HL-60/S4 treated with retinoic acid at 250 ng/mL for 4 days and 3 days (cell line): ENCODE results near the gene NECTIN1.

Experiments
- in situ Hi-C: fragments of 300-500 bp; cut with MboI; formaldehyde crosslinking; loops from 2 replicates; pipeline ENCODE4 v1.7.0; 2022; ENCODE audit warnings: low sequenced_read_pairs

NECTIN1 gene

GRCh38 chr11:119728651-119729580, at the start of gene NECTIN1:
NECTIN1 (minus strand) TSS chr11:119729200; CDS start chr11:119728553, 647 bp downstream.
- in situ Hi-C loops, result loop anchor here (25.0 kb wide), 1 partner anchor 242 kb away; no protein-coding TSS in a partner anchor

DNA sequence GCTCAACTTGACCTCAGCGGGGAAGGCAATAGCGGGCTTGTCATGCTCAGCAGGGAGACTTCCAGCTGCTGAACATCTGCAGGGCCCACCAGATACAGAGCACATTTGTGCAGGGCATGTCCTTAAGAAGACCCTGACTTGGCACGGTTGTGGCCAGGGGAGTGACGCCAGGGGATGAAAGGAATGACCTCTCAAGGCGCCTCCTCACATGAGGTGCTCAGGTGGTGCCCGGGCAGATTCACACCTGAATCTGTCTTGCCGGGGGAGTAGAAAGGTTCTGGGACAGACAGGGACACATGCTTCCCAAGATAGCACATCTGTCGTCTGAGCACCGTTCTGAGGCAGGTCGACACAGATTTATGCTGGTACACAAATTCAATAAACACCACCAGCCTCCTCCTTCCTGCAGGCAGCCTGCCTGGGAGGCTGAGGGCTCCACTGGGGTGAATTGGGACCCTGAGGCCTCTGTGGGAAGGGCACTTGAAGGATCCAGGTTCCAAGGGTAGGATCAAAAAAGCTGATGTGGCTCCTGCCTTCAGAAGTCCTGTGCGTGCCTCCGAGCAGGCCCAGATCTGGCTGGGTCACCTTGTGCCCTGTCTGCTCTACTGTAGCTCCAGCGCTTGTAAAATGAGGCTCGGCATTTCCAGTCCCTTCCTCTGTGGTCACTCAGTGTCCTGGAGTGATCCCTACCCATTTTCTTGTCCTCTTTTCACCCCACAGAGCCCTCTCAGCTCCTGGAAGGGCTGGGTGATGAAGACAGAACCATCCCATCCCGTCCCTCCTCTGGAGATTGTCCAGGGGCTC, 49.6 kb upstream of the NECTIN1 start:
- in situ Hi-C loops, result no loop called here

DNA sequence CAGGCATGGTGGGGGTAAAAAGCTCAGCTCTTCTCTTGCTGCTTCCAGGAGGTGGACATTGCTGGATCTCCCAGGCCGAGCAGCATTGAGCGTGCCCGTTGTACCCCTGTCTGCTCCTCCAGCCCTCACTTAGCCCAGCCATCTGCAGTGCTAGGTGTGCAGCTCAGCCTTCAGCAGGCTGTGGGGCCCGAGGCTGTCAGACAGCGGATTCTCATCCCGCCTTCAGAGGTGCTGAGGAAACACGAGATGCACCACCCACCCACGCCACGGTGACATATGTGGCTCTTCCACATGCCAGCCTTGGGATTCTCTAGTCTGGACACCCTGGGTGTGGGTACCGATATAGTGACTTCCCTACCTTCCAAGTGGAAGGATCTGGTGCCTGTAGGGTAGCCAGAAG, 48.9 kb upstream of the NECTIN1 start:
- in situ Hi-C loops, result no loop called here

DNA sequence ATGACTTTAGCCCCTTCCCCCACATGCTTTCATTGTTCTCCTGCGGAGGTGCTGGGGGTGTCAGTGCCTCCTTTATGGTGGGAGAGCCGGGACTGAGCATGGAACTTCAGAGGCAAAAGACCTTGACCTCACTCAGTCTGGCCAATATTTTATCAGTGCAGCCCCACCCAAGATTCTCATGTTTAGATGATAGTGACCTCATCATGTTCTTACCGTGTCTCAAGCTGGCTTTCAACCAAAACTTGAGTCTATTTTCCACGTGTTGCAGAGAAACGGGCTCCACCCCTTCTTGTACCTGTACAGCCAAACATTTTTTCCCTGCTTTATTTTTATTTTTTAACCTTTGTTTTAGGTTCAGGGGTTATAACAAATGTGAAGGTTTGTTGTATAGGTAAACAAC, 47.7 kb upstream of the NECTIN1 start:
- in situ Hi-C loops, result no loop called here

GRCh38 chr11:119776031-119776636, 47.1 kb upstream of the NECTIN1 start:
- in situ Hi-C loops, result no loop called here

- in situ Hi-C loops, result no loop called here
Observed at GRCh38 chr11:119774172-119774763, 45.3 kb upstream of the NECTIN1 start.

GRCh38 chr11:119772641-119773415, 43.8 kb upstream of the NECTIN1 start:
- in situ Hi-C loops, result no loop called here

GRCh38 chr11:119772076-119772475, 43.1 kb upstream of the NECTIN1 start:
- in situ Hi-C loops, result no loop called here

GRCh38 chr11:119771172-119771770, 42.3 kb upstream of the NECTIN1 start:
- in situ Hi-C loops, result no loop called here

GRCh38 chr11:119765628-119766027, 36.6 kb upstream of the NECTIN1 start:
- in situ Hi-C loops, result no loop called here

GRCh38 chr11:119764108-119764868, 35.3 kb upstream of the NECTIN1 start:
- in situ Hi-C loops, result no loop called here

DNA sequence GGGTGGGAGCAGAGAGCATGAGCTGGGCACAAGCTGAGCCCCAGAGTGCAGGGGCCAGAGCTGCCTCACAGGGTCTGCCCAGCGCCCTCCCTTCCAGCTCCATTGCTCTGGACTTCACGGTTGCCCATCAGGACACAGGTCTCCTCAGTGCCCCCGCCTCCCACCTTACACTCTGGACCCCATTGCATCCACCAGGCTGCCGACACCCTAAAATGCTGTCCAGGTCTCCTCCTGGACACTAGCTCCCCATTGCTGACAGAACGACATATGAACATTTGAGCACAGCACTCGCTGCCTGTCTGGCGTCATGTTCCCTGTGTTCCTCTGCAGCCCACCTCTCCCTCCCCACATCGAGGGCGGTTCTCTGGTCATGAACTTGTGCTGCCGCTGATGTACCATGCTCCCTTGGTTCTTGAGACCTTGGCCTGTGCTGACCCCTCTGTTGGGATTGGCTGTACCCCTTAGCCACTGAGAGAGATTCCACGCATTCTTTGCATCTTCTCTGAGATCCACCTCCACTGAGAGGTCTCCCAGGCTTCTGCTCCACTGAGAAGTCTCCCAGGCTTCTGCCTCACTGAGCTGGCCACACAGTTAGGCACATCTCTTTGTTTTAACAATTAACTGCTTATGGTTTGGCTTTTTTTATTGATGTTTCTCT, 34.2 kb upstream of the NECTIN1 start:
- in situ Hi-C loops, result no loop called here

DNA sequence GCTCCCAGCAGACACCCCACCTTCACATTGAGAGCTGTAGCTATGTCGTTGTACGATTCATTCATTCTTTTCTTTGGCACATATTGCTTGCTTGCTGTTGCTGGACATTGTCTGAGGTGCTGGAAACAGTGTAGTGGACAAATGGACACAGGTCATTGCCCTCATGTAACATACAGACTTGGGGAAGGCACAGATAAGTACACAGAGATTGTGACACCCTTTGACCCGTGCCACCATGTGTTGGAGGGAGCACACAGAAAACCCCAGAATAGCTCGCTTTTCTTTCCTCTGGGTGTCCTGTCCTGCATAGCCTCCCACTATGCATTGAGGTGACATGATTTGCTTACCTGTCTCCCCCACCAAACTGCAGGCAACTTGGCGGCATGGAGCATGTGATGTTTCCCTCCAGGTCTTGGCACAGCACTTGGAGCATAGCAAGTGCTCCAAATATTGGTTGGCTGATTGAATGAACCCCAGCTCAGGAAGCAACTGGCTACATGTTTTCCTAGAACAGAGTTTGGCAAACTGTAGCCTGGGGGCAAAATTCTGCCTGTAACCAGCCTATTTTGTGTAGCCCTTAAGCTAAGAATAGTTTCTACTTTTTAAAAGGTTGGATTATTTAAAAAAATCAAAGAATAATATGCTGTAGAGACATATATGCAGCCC, 30.9 kb upstream of the NECTIN1 start:
- in situ Hi-C loops, result no loop called here

GRCh38 chr11:119759324-119759723, 30.3 kb upstream of the NECTIN1 start:
- in situ Hi-C loops, result no loop called here

DNA sequence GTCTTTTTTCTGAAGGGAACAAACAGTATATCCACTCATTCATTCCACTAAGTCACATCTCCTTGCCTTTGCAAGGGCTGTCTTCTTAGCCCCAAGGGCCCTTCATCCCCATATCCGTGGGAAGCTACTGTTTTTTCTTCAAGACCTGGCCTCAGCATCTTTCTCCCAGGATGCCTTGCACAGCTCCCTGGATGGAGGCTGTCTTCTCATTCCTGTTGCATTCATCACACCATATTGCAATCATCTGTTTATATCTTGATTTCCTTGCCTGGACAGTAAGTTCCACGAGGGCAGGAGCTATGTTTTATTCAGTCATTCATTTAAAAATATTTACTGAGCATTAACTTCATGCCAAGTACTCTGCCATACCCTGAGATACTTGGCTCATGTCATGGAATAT, 29.3 kb upstream of the NECTIN1 start:
- in situ Hi-C loops, result no loop called here

DNA sequence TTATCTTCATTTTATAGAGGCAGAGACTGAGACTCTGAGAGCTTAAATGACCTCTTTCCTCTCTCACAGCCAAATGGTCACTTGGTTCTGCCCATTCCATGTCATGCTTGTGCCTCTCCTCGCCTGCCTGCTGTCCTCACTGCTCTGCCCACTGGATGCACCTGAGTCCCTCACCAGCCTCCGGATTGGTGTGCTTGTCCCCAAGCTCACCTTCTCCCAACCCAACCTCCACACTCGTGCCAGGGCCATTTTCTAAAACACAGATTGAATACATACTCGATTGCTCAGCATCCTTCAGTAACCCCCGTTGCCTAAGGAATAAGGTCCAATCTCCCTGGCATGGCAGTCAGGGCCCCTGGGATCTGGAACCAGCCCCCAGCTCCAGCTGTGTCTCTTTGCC, 28.4 kb upstream of the NECTIN1 start:
- in situ Hi-C loops, result no loop called here

- in situ Hi-C loops, result no loop called here
Observed at GRCh38 chr11:119756169-119756865, 27.3 kb upstream of the NECTIN1 start.
